SK-N-SH (cell line): ENCODE data around the gene HEBP1.

Experiments
- CTCF ChIP-seq: fragments of 200-600 bp; sonication (generic); IDR thresholded peaks from 2 replicates; pipeline ENCODE4 v1.6.1; 2017; ENCODE audit warnings: antibody characterized with exemption, mild to moderate bottlenecking, moderate library complexity
- FOSL2 ChIP-seq: IDR thresholded peaks from 2 replicates; pipeline ENCODE4 v1.4.0; 2012; ENCODE audit warnings: low read depth, mild to moderate bottlenecking, moderate library complexity, borderline replicate concordance
- MAX ChIP-seq: IDR thresholded peaks from 2 replicates; pipeline ENCODE4 v1.4.0; 2012; ENCODE audit warnings: low read depth
- POLR2AphosphoS5 ChIP-seq: IDR thresholded peaks from 2 replicates; pipeline ENCODE4 v1.6.1; 2012; ENCODE audit warnings: low read depth, low read length
- REST ChIP-seq: IDR thresholded peaks from 2 replicates; pipeline ENCODE4 v1.6.1; 2012; ENCODE audit warnings: mild to moderate bottlenecking, low read depth, low read length, moderate library complexity
- SMC3 ChIP-seq: IDR thresholded peaks from 2 replicates; pipeline ENCODE4 v1.6.1; 2012; ENCODE audit warnings: low read depth, low read length, improper control_type of control experiment
- TAF1 ChIP-seq: IDR thresholded peaks from 2 replicates; pipeline ENCODE4 v1.6.1; 2012; ENCODE audit warnings: low read depth, mild to moderate bottlenecking, low read length, moderate library complexity, borderline replicate concordance
- USF2 ChIP-seq: fragments of 150-350 bp; IDR thresholded peaks from 2 replicates; pipeline ENCODE4 v1.6.1; 2017; ENCODE audit warnings: antibody characterized with exemption, low read length, low read depth, borderline replicate concordance
- YY1 ChIP-seq: IDR thresholded peaks from 2 replicates; pipeline ENCODE4 v1.4.0; 2012; ENCODE audit warnings: low read depth, mild to moderate bottlenecking

GRCh38 chr12:13023811-13024530, 23.9 kb upstream of the HEBP1 start:
- TF ChIP-seq REST, result no peak
- no peak for TF ChIP-seq CTCF
- TF ChIP-seq TAF1, result no peak
- TF ChIP-seq YY1, result no peak
- TF ChIP-seq MAX, result no peak
- TF ChIP-seq POLR2AphosphoS5, result no peak
- no peak for TF ChIP-seq SMC3
- TF ChIP-seq FOSL2, result no peak
- TF ChIP-seq USF2, result no peak
